WTC11 (cell line): ENCODE measurements around the gene TMEM214. TPM values are rescaled to one million over a fixed set of nuclear protein-coding genes. Genes with fewer than 3 reads are reported as not detected.
A peak's percentile ranks its signal among the peaks of the same experiment; 100 is the strongest.

ENCODE experiments used
- ATAC-seq: fragments of 200-7000 bp; cut with Tn5 transposase; 2 replicates; pipeline ENCODE4 v1.10.0; 2021; ENCODE audit warnings: mild to moderate bottlenecking, moderate library complexity
- CTCF ChIA-PET: fragments of 300-600 bp; sonication (Branson Sonifier 250); formaldehyde crosslinking; loops from one replicate; lab custom pipeline; 2021; ENCODE audit warnings: antibody characterized with exemption; lab: Charles Lee
- POLR2A ChIA-PET: fragments of 350-600 bp; sonication (Branson Sonifier 250); formaldehyde crosslinking; loops from one replicate; lab custom pipeline; 2021; ENCODE audit warnings: antibody characterized with exemption; lab: Charles Lee
- DNase-seq: peaks from one replicate; pipeline ENCODE4 v3.0.0; 2021; ENCODE audit warnings: low spot score
- H3K27ac Mint-ChIP-seq: 2 replicates; pipeline ENCODE4 v1.8.0; 2021; ENCODE audit warnings: mixed read lengths
- H3K27me3 Mint-ChIP-seq: 2 replicates; pipeline ENCODE4 v1.8.0; 2021; ENCODE audit warnings: low read depth, mild to moderate bottlenecking, moderate library complexity, mixed read lengths
- H3K36me3 Mint-ChIP-seq: 2 replicates; pipeline ENCODE4 v1.8.0; 2021; ENCODE audit warnings: mixed read lengths
- H3K4me1 Mint-ChIP-seq: 2 replicates; pipeline ENCODE4 v1.8.0; 2022; ENCODE audit warnings: mixed read lengths
- H3K4me3 Mint-ChIP-seq: 2 replicates; pipeline ENCODE4 v1.8.0; 2021; ENCODE audit warnings: mild to moderate bottlenecking, moderate library complexity, mixed read lengths
- H3K9me3 Mint-ChIP-seq: 2 replicates; pipeline ENCODE4 v1.8.0; 2021; ENCODE audit warnings: mixed read lengths
- ATF1 ChIP-seq: sonication (generic); formaldehyde crosslinking; IDR thresholded peaks from 2 replicates; pipeline ENCODE4 v1.8.1; 2023; ENCODE audit warnings: mild to moderate bottlenecking, moderate library complexity, missing genetic modification reagents
- ETV6 ChIP-seq: sonication (generic); formaldehyde crosslinking; IDR thresholded peaks from 2 replicates; pipeline ENCODE4 v1.8.1; 2022; ENCODE audit warnings: mild to moderate bottlenecking, missing genetic modification reagents
- MYBL2 ChIP-seq: sonication (generic); formaldehyde crosslinking; IDR thresholded peaks from 2 replicates; pipeline ENCODE4 v1.8.1; 2023; ENCODE audit warnings: mild to moderate bottlenecking, moderate library complexity, missing genetic modification reagents
- NFE2L1 ChIP-seq: sonication (generic); formaldehyde crosslinking; IDR thresholded peaks from 2 replicates; pipeline ENCODE4 v1.8.1; 2023; ENCODE audit warnings: missing genetic modification reagents
- NFYB ChIP-seq: sonication (generic); formaldehyde crosslinking; conservative IDR thresholded peaks from 2 replicates; pipeline ENCODE4 v1.8.0; 2022; ENCODE audit warnings: low read depth, missing genetic modification reagents
- PRRX2 ChIP-seq: fragments of 250-450 bp; sonication (Bioruptor Pico); IDR thresholded peaks from 2 replicates; pipeline ENCODE4 v1.8.0; 2021; ENCODE audit warnings: mild to moderate bottlenecking
- SMAD3 ChIP-seq: sonication (generic); formaldehyde crosslinking; IDR thresholded peaks from 2 replicates; pipeline ENCODE4 v1.8.0; 2022; ENCODE audit warnings: missing genetic modification reagents, mild to moderate bottlenecking, borderline replicate concordance
- SP1 ChIP-seq: sonication (generic); formaldehyde crosslinking; conservative IDR thresholded peaks from 2 replicates; pipeline ENCODE4 v1.8.1; 2022; ENCODE audit warnings: missing genetic modification reagents
- TEAD1 ChIP-seq: sonication (generic); formaldehyde crosslinking; IDR thresholded peaks from 2 replicates; pipeline ENCODE4 v1.8.0; 2022; ENCODE audit warnings: mild to moderate bottlenecking, missing genetic modification reagents
- ZBTB21 ChIP-seq: sonication (generic); formaldehyde crosslinking; IDR thresholded peaks from 2 replicates; pipeline ENCODE4 v1.8.1; 2023; ENCODE audit warnings: mild to moderate bottlenecking, missing genetic modification reagents, borderline replicate concordance
- ZNF121 ChIP-seq: sonication (generic); formaldehyde crosslinking; IDR thresholded peaks from 2 replicates; pipeline ENCODE4 v1.8.0; 2023; ENCODE audit warnings: missing genetic modification reagents
- ZNF232 ChIP-seq: sonication (generic); formaldehyde crosslinking; IDR thresholded peaks from 2 replicates; pipeline ENCODE4 v1.8.0; 2022; ENCODE audit warnings: mild to moderate bottlenecking, missing genetic modification reagents
- total RNA-seq: library from RNA; stranded (reverse); gene quantifications from 3 replicates; pipeline ENCODE4 v1.2.3, GENCODE V29; 2021
- TF ChIP-seq, protein P1 (sequence below): fragments of 250-450 bp; sonication (Bioruptor Pico); IDR thresholded peaks from 2 replicates; pipeline ENCODE4 v1.9.0; 2021; ENCODE audit warnings: mild to moderate bottlenecking
- TF ChIP-seq, protein P2 (sequence below): sonication (generic); formaldehyde crosslinking; IDR thresholded peaks from 2 replicates; pipeline ENCODE4 v1.8.0; 2022; ENCODE audit warnings: mild to moderate bottlenecking, missing genetic modification reagents
- TF ChIP-seq, protein P3 (sequence below): sonication (generic); formaldehyde crosslinking; IDR thresholded peaks from 2 replicates; pipeline ENCODE4 v1.8.1; 2023; ENCODE audit warnings: mild to moderate bottlenecking, missing genetic modification reagents, moderate library complexity
- TF ChIP-seq, protein P4 (sequence below): fragments of 250-450 bp; sonication (Bioruptor Pico); IDR thresholded peaks from 2 replicates; pipeline ENCODE4 v1.9.0; 2021; ENCODE audit warnings: moderate library complexity, mild to moderate bottlenecking, inconsistent platforms, borderline replicate concordance
- TF ChIP-seq, protein P5 (sequence below): sonication (generic); formaldehyde crosslinking; IDR thresholded peaks from 2 replicates; pipeline ENCODE4 v1.8.1; 2022; ENCODE audit warnings: mild to moderate bottlenecking, moderate library complexity, missing genetic modification reagents
- TF ChIP-seq, protein P6 (sequence below): sonication (generic); formaldehyde crosslinking; IDR thresholded peaks from 2 replicates; pipeline ENCODE4 v1.8.1; 2023; ENCODE audit warnings: mild to moderate bottlenecking, missing genetic modification reagents
- TF ChIP-seq, protein P7 (sequence below): sonication (generic); formaldehyde crosslinking; IDR thresholded peaks from 2 replicates; pipeline ENCODE4 v1.8.1; 2023; ENCODE audit warnings: mild to moderate bottlenecking, moderate library complexity, missing genetic modification reagents
- TF ChIP-seq, protein P8 (sequence below): sonication (generic); formaldehyde crosslinking; IDR thresholded peaks from 2 replicates; pipeline ENCODE4 v1.8.0; 2022; ENCODE audit warnings: missing genetic modification reagents

The TMEM214 gene
- total RNA-seq, 1 experiment from 2014 or later, result 57.1 TPM

DNA sequence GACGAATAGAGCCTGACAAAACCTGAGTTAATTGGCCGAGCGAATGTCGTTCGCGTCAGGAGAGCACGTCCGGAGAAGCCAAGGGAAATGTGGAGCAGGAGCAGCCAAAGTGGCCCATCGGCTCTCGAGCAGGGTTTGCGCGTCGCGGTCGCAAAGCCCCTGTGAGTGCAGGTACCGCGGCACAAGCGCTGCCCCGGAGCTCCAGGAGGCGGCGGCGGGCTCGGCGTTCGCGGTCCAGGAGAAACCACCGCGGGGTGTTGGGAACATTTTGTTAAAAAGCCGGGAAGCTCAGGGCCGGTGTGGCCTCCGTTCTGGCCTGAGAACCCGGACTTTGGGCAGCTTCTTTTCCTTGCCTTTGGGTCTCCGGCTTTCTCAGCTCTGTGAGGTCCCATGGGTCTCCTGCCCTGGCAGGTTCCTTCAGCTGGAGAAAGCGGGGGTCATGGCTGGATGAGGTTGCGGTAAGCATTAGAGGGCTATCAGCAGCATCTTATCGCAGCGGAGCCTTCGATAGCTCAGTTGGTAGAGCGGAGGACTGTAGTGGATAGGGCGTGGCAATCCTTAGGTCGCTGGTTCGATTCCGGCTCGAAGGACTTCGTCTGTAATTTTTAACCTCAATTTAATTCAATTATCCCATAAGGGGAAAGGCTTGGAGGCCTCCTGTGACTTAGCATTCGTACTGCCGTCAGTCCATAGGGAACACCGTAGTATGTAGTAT, 17.7 kb downstream of the TMEM214 start (continued):
- TF ChIP-seq, protein P1, sequence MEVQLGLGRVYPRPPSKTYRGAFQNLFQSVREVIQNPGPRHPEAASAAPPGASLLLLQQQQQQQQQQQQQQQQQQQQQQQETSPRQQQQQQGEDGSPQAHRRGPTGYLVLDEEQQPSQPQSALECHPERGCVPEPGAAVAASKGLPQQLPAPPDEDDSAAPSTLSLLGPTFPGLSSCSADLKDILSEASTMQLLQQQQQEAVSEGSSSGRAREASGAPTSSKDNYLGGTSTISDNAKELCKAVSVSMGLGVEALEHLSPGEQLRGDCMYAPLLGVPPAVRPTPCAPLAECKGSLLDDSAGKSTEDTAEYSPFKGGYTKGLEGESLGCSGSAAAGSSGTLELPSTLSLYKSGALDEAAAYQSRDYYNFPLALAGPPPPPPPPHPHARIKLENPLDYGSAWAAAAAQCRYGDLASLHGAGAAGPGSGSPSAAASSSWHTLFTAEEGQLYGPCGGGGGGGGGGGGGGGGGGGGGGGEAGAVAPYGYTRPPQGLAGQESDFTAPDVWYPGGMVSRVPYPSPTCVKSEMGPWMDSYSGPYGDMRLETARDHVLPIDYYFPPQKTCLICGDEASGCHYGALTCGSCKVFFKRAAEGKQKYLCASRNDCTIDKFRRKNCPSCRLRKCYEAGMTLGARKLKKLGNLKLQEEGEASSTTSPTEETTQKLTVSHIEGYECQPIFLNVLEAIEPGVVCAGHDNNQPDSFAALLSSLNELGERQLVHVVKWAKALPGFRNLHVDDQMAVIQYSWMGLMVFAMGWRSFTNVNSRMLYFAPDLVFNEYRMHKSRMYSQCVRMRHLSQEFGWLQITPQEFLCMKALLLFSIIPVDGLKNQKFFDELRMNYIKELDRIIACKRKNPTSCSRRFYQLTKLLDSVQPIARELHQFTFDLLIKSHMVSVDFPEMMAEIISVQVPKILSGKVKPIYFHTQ (CRISPR knock-in tag), result peak; percentile 65; the same call in 1 of the 2 replicates
- TF ChIP-seq PRRX2 (CRISPR knock-in tag) (no peak; the same call in 1 of the 2 replicates), NFE2L1 (CRISPR knock-in tag) (no peak), ZBTB21 (CRISPR knock-in tag) (no peak; the same call in 1 of the 2 replicates), SMAD3 (CRISPR knock-in tag) (peak; percentile 75; the same call in 1 of the 2 replicates)
- TF ChIP-seq, protein P2, sequence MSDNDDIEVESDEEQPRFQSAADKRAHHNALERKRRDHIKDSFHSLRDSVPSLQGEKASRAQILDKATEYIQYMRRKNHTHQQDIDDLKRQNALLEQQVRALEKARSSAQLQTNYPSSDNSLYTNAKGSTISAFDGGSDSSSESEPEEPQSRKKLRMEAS (CRISPR knock-in tag), result peak; percentile 72

DNA sequence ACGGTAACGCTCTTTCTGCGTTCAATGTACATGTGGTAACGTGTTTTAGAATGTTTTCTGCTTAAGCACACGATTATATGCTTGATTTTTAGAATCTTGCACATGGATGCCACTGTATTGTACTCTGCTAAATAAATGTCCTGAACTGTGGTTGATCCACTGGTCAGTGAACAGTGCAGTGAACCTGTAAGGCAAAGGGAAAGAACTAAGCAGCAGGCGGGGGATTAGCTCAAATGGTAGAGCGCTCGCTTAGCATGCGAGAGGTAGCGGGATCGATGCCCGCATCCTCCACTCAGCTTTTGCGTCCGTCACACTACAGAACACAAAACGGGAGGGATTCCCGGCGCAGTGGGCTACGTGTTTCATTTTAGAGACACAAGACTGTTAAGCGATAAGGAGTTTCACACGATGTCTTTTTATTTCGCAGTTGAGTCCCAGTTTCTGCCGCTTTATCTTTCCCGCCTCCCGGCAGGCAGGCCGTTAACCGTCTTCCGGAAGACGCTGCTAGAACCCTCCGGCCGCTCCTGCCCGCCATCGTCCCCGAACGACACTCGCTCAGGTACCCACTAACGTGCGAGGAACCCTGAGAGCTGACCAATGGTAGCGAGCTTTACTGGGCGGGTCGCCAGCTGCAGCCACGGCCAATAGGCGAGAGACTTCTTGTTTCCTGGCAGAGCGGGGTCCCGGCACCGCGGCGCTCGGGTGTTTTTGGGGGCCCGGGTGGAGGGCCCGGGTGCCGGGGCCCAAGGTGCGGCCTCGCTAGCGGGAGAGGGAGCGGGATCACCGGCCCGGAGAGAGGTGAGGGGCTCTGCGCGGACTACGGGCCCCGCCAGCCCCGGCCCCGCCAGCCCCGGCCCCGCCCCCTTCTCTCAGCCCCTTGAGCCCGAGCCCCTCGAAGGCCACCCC, 18.5 kb downstream of the TMEM214 start, which contains the start of gene AGBL5:
TSS of gene AGBL5 (plus strand) at position 673 of the 906 bp plus-strand sequence. CDS start 1,291 bp downstream, outside the sequence.
- peak; percentile 50 for ATAC-seq
- peaks cover 20% of the 10 kb centered on the region for H3K36me3 Mint-ChIP-seq
- peaks cover 12% of the 10 kb centered on the region for H3K4me1 Mint-ChIP-seq
- H3K27ac Mint-ChIP-seq, result peak within 1 kb of the TSS; percentile 98
- peak within 1 kb of the TSS; percentile 93 for H3K4me3 Mint-ChIP-seq
- DNase-seq, result peak; percentile 92
- peaks cover 10% of the 10 kb centered on the region for H3K27me3 Mint-ChIP-seq
- ChIA-PET POLR2A (interaction anchor here (0.8 to 4.0 kb wide), 13 partner anchors 9 to 309 kb away, joined by 3 to 27 read pairs (median 4); partner anchors contain the start of genes EMILIN1, KHK, OST4 and TMEM214), CTCF (interaction anchor here (0.5 to 4.4 kb wide), 20 partner anchors 8 to 473 kb away, joined by 3 to 38 read pairs (median 6); partner anchors contain the start of genes KHK and OST4)
- peaks cover 3% of the 10 kb centered on the region; the same call in 1 of the 2 replicates for H3K9me3 Mint-ChIP-seq
- TF ChIP-seq, protein P3, sequence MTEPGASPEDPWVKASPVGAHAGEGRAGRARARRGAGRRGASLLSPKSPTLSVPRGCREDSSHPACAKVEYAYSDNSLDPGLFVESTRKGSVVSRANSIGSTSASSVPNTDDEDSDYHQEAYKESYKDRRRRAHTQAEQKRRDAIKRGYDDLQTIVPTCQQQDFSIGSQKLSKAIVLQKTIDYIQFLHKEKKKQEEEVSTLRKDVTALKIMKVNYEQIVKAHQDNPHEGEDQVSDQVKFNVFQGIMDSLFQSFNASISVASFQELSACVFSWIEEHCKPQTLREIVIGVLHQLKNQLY, result no peak
- TF ChIP-seq, protein P4, sequence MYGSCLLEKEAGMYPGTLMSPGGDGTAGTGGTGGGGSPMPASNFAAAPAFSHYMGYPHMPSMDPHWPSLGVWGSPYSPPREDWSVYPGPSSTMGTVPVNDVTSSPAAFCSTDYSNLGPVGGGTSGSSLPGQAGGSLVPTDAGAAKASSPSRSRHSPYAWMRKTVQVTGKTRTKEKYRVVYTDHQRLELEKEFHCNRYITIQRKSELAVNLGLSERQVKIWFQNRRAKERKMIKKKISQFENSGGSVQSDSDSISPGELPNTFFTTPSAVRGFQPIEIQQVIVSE, result peak; percentile 95
- TF ChIP-seq, protein P5, sequence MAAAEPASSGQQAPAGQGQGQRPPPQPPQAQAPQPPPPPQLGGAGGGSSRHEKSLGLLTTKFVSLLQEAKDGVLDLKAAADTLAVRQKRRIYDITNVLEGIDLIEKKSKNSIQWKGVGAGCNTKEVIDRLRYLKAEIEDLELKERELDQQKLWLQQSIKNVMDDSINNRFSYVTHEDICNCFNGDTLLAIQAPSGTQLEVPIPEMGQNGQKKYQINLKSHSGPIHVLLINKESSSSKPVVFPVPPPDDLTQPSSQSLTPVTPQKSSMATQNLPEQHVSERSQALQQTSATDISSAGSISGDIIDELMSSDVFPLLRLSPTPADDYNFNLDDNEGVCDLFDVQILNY (CRISPR knock-in tag), result peak; percentile 86
- TF ChIP-seq, protein P6, sequence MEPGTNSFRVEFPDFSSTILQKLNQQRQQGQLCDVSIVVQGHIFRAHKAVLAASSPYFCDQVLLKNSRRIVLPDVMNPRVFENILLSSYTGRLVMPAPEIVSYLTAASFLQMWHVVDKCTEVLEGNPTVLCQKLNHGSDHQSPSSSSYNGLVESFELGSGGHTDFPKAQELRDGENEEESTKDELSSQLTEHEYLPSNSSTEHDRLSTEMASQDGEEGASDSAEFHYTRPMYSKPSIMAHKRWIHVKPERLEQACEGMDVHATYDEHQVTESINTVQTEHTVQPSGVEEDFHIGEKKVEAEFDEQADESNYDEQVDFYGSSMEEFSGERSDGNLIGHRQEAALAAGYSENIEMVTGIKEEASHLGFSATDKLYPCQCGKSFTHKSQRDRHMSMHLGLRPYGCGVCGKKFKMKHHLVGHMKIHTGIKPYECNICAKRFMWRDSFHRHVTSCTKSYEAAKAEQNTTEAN (CRISPR knock-in tag), result no peak
- TF ChIP-seq ZNF121 (CRISPR knock-in tag) (no peak), ETV6 (CRISPR knock-in tag) (peak; percentile 91), SP1 (CRISPR knock-in tag) (peak; percentile 80), ZNF232 (CRISPR knock-in tag) (peak; percentile 5; the same call in 1 of the 2 replicates), MYBL2 (CRISPR knock-in tag) (peak; percentile 92), NFYB (peak; percentile 91), ZBTB21 (CRISPR knock-in tag) (peak; percentile 41; the same call in 1 of the 2 replicates), ATF1 (CRISPR knock-in tag) (no peak), TEAD1 (peak; percentile 57)
- TF ChIP-seq, protein P7, sequence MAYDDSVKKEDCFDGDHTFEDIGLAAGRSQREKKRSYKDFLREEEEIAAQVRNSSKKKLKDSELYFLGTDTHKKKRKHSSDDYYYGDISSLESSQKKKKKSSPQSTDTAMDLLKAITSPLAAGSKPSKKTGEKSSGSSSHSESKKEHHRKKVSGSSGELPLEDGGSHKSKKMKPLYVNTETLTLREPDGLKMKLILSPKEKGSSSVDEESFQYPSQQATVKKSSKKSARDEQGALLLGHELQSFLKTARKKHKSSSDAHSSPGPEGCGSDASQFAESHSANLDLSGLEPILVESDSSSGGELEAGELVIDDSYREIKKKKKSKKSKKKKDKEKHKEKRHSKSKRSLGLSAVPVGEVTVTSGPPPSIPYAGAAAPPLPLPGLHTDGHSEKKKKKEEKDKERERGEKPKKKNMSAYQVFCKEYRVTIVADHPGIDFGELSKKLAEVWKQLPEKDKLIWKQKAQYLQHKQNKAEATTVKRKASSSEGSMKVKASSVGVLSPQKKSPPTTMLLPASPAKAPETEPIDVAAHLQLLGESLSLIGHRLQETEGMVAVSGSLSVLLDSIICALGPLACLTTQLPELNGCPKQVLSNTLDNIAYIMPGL (CRISPR knock-in tag), result peak; percentile 82; the same call in 1 of the 2 replicates
- TF ChIP-seq, protein P8, sequence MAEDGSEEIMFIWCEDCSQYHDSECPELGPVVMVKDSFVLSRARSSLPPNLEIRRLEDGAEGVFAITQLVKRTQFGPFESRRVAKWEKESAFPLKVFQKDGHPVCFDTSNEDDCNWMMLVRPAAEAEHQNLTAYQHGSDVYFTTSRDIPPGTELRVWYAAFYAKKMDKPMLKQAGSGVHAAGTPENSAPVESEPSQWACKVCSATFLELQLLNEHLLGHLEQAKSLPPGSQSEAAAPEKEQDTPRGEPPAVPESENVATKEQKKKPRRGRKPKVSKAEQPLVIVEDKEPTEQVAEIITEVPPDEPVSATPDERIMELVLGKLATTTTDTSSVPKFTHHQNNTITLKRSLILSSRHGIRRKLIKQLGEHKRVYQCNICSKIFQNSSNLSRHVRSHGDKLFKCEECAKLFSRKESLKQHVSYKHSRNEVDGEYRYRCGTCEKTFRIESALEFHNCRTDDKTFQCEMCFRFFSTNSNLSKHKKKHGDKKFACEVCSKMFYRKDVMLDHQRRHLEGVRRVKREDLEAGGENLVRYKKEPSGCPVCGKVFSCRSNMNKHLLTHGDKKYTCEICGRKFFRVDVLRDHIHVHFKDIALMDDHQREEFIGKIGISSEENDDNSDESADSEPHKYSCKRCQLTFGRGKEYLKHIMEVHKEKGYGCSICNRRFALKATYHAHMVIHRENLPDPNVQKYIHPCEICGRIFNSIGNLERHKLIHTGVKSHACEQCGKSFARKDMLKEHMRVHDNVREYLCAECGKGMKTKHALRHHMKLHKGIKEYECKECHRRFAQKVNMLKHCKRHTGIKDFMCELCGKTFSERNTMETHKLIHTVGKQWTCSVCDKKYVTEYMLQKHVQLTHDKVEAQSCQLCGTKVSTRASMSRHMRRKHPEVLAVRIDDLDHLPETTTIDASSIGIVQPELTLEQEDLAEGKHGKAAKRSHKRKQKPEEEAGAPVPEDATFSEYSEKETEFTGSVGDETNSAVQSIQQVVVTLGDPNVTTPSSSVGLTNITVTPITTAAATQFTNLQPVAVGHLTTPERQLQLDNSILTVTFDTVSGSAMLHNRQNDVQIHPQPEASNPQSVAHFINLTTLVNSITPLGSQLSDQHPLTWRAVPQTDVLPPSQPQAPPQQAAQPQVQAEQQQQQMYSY (CRISPR knock-in tag), result no peak
